Activated T-helper 17 cell treated with anti-CD3 and anti-CD28 coated beads, Interleukin-2, amount 50 U/mL, for 72 hours (primary cell): ENCODE results near the gene SLC29A3. TPM values are rescaled to one million over a fixed set of nuclear protein-coding genes. Genes with fewer than 3 reads are reported as not detected.

Experiments
- ATAC-seq: fragments of 150-1000 bp; cut with Tn5 transposase; replicated peaks from 2 replicates; pipeline ENCODE4 v1.10.0; 2021; ENCODE audit warnings: mild to moderate bottlenecking, moderate library complexity
- H3K27ac Mint-ChIP-seq: one replicate; pipeline ENCODE4 v1.8.0; 2022; ENCODE audit warnings: mixed read lengths
- H3K27me3 Mint-ChIP-seq: one replicate; pipeline ENCODE4 v1.8.0; 2022; ENCODE audit warnings: mixed read lengths
- H3K36me3 Mint-ChIP-seq: one replicate; pipeline ENCODE4 v1.8.0; 2022; ENCODE audit warnings: low read depth, mild to moderate bottlenecking, mixed read lengths
- H3K4me1 Mint-ChIP-seq: one replicate; pipeline ENCODE4 v1.8.0; 2022; ENCODE audit warnings: mixed read lengths
- H3K4me3 Mint-ChIP-seq: one replicate; pipeline ENCODE4 v1.8.0; 2022; ENCODE audit warnings: mild to moderate bottlenecking, mixed read lengths
- H3K9me3 Mint-ChIP-seq: one replicate; pipeline ENCODE4 v1.8.0; 2022; ENCODE audit warnings: mixed read lengths
- total RNA-seq, 2 donors: library from RNA; stranded (reverse); gene quantifications; one replicate each; pipeline ENCODE4 v1.2.3, GENCODE V29; 2022

Gene SLC29A3
- total RNA-seq, 2 donors from 2014 or later: 2.7 to 3.4 TPM

DNA sequence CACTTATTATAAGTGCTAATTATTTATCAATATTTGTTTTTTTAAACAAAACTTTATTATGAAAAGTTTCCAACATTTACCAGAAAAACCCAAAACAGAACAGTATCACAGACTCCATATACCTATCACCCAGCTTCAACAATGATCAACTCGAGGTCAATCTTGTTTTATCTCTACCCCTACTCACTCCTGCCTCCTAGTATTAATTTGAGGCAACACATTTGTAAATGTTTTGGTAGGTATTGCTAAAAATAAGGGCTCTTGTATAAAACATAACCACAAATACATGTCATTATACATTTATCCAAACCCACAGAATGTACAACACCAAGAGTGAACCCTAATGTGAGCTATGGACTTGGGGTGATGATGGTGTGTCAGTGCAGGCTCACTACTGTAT is 61.8 kb downstream of the SLC29A3 start:
- no peaks in the 10 kb centered on the region for H3K36me3 Mint-ChIP-seq
- H3K4me3 Mint-ChIP-seq: no peak overlapping the region
- peaks cover 6% of the 10 kb centered on the region for H3K4me1 Mint-ChIP-seq
- no peaks in the 10 kb centered on the region for H3K9me3 Mint-ChIP-seq
- H3K27ac Mint-ChIP-seq: no peak overlapping the region
- no peak for ATAC-seq
- no peaks in the 10 kb centered on the region for H3K27me3 Mint-ChIP-seq

- H3K4me3 Mint-ChIP-seq: no peak overlapping the region
- H3K4me1 Mint-ChIP-seq: peaks cover 6% of the 10 kb centered on the region
- H3K27me3 Mint-ChIP-seq: no peaks in the 10 kb centered on the region
- H3K27ac Mint-ChIP-seq: no peak overlapping the region
- no peaks in the 10 kb centered on the region for H3K36me3 Mint-ChIP-seq
- no peaks in the 10 kb centered on the region for H3K9me3 Mint-ChIP-seq
- no peak for ATAC-seq
Observed at GRCh38 chr10:71381611-71382010, 62.6 kb downstream of the SLC29A3 start.

DNA sequence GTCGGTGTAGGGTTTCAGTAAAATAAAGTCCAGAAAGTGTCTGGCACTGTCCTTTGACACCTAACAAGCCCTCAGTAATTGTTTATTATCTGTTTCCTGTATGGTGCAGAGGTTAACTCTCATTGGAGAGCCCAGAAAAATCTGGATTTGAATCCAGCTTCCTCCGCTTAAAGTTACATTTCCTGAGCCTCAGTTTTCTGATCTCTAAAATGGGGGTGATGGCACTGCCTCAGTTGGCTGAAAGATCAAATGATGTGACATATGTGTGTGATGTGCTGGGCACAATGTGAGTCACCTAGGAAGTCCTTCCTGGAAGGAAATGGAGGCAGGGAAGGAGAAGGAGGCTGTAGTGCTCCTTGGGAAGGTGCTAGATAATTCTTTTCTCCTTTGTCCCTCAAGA is 63.0 kb downstream of the SLC29A3 start:
- Mint-ChIP-seq H3K27ac (no peak overlapping the region), H3K27me3 (no peaks in the 10 kb centered on the region), H3K4me3 (no peak overlapping the region), H3K4me1 (peaks cover 6% of the 10 kb centered on the region), H3K36me3 (no peaks in the 10 kb centered on the region), H3K9me3 (no peaks in the 10 kb centered on the region)
- no peak for ATAC-seq

DNA sequence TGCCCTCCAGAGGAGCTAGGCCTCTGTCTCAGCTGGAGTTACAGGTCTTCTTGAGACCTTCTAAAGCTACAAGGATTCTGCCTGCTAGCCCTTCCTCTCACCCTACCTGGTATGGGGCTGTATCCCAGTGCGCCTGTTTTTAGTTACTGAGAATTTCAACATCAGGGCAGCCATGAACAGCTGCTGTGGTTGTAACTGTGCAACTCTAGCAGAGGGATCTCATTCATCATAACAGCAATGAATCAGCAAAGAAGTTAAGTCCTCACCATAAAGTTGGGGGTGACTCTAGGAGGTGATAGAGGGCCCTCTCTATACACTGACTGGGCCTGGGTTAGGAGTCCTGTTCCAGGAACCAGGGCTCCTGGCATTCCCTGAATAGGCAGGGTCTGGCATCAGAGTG is 63.7 kb downstream of the SLC29A3 start:
- Mint-ChIP-seq H3K4me1 (no peaks in the 10 kb centered on the region), H3K9me3 (no peaks in the 10 kb centered on the region), H3K27me3 (no peaks in the 10 kb centered on the region), H3K27ac (peak overlapping the region; percentile 13), H3K4me3 (no peak overlapping the region), H3K36me3 (no peaks in the 10 kb centered on the region)
- ATAC-seq: no peak

- Mint-ChIP-seq H3K27ac (no peak overlapping the region), H3K9me3 (no peaks in the 10 kb centered on the region), H3K36me3 (no peaks in the 10 kb centered on the region), H3K27me3 (peaks cover 7% of the 10 kb centered on the region), H3K4me1 (no peaks in the 10 kb centered on the region), H3K4me3 (no peak overlapping the region)
- ATAC-seq: peak; percentile 94
Observed at GRCh38 chr10:71383972-71384687, 65.1 kb downstream of the SLC29A3 start.

GRCh38 chr10:71388171-71388570 is 69.1 kb downstream of the SLC29A3 start:
- Mint-ChIP-seq H3K27ac (no peak overlapping the region), H3K4me3 (no peak overlapping the region), H3K4me1 (no peaks in the 10 kb centered on the region), H3K27me3 (peaks cover 17% of the 10 kb centered on the region), H3K9me3 (no peaks in the 10 kb centered on the region), H3K36me3 (no peaks in the 10 kb centered on the region)
- no peak for ATAC-seq

DNA sequence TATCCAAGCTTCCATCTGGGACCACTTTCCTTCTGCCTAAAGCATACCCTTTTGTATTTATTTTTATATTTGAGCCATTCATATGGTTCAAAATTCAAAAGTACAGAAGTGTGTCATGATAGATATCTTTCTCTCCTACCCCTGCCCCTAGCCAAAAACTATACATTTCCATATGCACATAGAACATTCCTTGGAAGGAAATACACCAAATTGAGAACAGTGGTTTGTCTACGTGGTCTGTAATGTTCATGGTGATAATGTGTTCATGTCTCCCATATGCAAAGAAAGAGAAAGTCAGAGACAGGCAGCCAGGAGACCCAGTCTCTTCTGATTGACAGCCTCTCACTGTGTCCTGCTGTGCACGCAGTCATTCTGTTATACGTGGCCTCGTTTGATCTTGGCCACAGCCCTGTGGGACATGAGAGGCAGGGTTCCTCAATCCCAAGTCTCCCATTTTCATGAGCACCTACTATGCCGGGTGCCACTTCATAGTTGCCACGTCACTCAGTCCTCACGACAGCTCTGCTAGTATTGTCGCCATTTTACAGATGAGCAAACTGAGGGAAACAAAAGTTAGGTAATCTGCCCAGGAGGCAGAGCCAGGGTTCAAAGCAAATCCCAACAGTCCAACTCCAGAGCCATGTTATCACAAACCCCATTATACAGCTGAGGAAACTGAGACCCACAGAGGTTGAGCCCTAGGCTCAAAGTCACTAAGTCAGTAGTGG is 69.7 kb downstream of the SLC29A3 start:
- Mint-ChIP-seq H3K4me1 (no peaks in the 10 kb centered on the region), H3K27ac (no peak overlapping the region), H3K36me3 (no peaks in the 10 kb centered on the region), H3K4me3 (no peak overlapping the region), H3K9me3 (no peaks in the 10 kb centered on the region), H3K27me3 (peaks cover 17% of the 10 kb centered on the region)
- ATAC-seq: no peak

- Mint-ChIP-seq H3K9me3 (no peaks in the 10 kb centered on the region), H3K27me3 (peaks cover 22% of the 10 kb centered on the region), H3K27ac (no peak overlapping the region), H3K36me3 (no peaks in the 10 kb centered on the region), H3K4me3 (no peak overlapping the region), H3K4me1 (no peaks in the 10 kb centered on the region)
- no peak for ATAC-seq
Observed at GRCh38 chr10:71389768-71390460, 70.9 kb downstream of the SLC29A3 start.

DNA sequence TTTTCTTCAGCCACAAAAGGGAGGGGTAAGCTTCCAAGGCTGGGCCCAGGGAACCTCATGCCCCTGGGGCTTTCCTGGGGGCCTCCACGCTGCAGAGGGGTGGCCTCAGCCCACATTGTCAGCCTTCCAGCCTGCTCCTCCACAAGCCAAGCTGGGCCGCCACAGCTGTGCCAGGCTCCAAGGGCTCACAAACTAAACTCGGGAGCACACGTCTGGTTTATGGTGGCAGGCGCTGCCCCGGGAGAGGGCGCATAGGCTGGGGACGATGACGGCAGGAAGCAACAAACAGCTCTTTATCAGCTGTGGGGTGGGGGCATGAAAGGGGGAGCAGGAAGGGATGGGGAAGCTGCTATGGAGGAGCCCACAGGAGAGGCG is 71.4 kb downstream of the SLC29A3 start:
- no peak for ATAC-seq
- Mint-ChIP-seq H3K36me3 (no peaks in the 10 kb centered on the region), H3K9me3 (no peaks in the 10 kb centered on the region), H3K4me1 (no peaks in the 10 kb centered on the region), H3K27me3 (peaks cover 26% of the 10 kb centered on the region), H3K27ac (no peak overlapping the region), H3K4me3 (no peak overlapping the region)

DNA sequence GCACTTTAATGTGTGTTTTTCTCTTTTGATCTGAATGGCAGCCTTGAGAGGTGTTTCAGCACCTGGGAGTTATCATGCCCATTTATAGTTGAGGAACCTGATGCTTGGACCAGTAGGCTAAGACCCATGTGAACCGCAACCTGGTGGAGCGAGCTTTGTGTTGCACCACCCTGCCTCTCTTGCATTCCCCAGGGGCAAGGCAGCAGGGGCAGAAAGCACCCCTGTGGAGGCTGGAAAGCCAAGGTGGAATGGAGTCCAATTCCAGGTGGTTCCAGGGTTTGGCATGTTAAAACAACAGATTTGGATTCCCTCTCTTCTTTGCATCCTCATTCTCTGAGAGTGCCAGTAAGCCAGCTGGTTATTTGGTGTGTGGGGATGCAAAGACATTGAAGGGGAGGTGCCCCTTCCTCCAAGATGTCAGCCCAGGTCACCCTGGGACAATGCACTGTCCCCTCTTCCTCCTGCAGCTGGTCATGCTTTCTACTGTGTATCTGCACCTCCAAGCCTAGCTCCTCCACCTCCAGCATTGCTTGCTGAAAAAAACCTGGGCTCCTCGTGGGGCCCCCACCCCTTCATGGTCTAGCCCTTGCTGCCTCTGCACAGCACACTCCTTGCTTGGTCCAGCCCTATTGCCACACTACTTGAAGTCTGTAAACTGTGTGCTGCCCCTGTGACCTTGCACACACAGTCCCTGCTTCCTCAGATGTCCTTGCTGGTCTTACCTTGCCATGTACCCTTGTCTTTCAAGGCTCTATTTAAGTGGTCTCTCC is 72.0 kb downstream of the SLC29A3 start:
- Mint-ChIP-seq H3K4me3 (no peak overlapping the region), H3K36me3 (no peaks in the 10 kb centered on the region), H3K27me3 (peaks cover 32% of the 10 kb centered on the region), H3K9me3 (no peaks in the 10 kb centered on the region), H3K27ac (no peak overlapping the region), H3K4me1 (no peaks in the 10 kb centered on the region)
- ATAC-seq: no peak

DNA sequence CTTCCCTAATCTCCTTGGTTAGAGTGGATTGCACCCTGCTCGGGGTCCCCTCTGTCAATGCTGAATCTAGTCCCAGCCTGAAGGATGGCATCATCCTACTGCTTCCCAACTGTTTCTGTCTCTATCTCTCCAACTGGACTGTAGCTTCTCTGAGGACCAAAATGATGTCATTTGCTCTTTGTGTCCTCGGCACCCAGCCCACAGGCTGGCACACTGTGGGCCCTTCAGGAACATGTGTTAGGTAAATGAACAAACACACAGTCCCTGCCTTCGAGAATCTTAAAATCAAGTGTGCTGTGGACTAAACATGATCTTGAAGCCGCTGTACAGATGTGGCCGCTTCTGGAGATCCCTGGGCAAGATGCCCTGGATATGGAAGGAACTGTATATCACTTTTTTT is 72.6 kb downstream of the SLC29A3 start:
- Mint-ChIP-seq H3K4me3 (no peak overlapping the region), H3K27ac (no peak overlapping the region), H3K27me3 (peaks cover 33% of the 10 kb centered on the region), H3K36me3 (no peaks in the 10 kb centered on the region), H3K9me3 (no peaks in the 10 kb centered on the region), H3K4me1 (no peaks in the 10 kb centered on the region)
- ATAC-seq: no peak

DNA sequence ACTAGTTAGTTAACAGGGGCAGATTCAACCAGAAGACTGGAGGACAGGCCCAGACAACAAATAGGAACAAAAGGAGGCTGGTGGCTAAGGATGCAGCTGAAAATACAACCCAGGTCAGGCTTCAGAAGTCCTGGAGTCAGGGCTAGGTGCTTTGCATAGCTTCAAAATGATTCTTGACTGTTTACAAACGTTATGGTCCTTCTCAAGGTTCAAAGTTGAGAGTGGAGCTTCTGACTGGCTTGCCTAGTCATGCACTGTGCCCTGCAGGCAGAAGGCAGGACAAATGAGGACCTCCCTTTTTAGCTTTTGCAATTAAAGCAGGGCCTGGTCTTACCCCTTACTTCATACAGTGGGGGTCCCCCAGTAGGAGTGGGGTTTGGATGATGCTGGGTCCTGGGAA is 73.2 kb downstream of the SLC29A3 start:
- no peaks in the 10 kb centered on the region for H3K9me3 Mint-ChIP-seq
- ATAC-seq: no peak
- H3K27ac Mint-ChIP-seq: no peak overlapping the region
- no peaks in the 10 kb centered on the region for H3K4me1 Mint-ChIP-seq
- no peaks in the 10 kb centered on the region for H3K36me3 Mint-ChIP-seq
- peaks cover 33% of the 10 kb centered on the region for H3K27me3 Mint-ChIP-seq
- no peak overlapping the region for H3K4me3 Mint-ChIP-seq

GRCh38 chr10:71392791-71393781 is 74.0 kb downstream of the SLC29A3 start:
- Mint-ChIP-seq H3K27me3 (peaks cover 35% of the 10 kb centered on the region), H3K9me3 (no peaks in the 10 kb centered on the region), H3K4me1 (no peaks in the 10 kb centered on the region)

More at GRCh38 chr10:71392791-71393781, 74.0 kb downstream of the SLC29A3 start:
- H3K27ac Mint-ChIP-seq: no peak overlapping the region
- H3K4me3 Mint-ChIP-seq: no peak overlapping the region
- no peaks in the 10 kb centered on the region for H3K36me3 Mint-ChIP-seq
- ATAC-seq: no peak
